Natural killer cell treated with Interleukin-12 subunit alpha and Interleukin-12 subunit beta and Interleukin-15 and Interleukin-18, amount 100 ng/mL, for 72 hours (primary cell): ENCODE data around the gene RIN2. TPM values are rescaled to one million over a fixed set of nuclear protein-coding genes. Genes with fewer than 3 reads are reported as not detected.
"Not testable (repeated sequence)": the region's sequence is repeated elsewhere in the genome, so short reads cannot be mapped to it uniquely, and the experiment has no call there.

ENCODE experiments used
- ATAC-seq, 2 donors: fragments of 150-1000 bp; cut with Tn5 transposase in 1 of 2; sonication (Bioruptor Pico), chemical (Tn5 transposase) in 1 of 2; 2 replicates each; pipeline ENCODE4 v1.10.0; 2021
- DNase-seq: peaks from one replicate; pipeline ENCODE4 v3.0.0; 2022; ENCODE audit warnings: low spot score
- H3K27ac Mint-ChIP-seq, 2 donors: 1 replicate in 1 of 2; 2 replicates in 1 of 2; pipeline ENCODE4 v1.8.0; 2022; ENCODE audit warnings: mixed read lengths in 2 of 2, mild to moderate bottlenecking in 1 of 2, moderate library complexity in 1 of 2
- H3K27me3 Mint-ChIP-seq, 2 donors: 1 replicate in 1 of 2; 2 replicates in 1 of 2; pipeline ENCODE4 v1.8.0; 2022; ENCODE audit warnings: mixed read lengths in 2 of 2
- H3K36me3 Mint-ChIP-seq: one replicate; pipeline ENCODE4 v1.8.0; 2022; ENCODE audit warnings: mixed read lengths
- H3K4me1 Mint-ChIP-seq, 2 donors: 1 replicate in 1 of 2; 2 replicates in 1 of 2; pipeline ENCODE4 v1.8.0; 2022; ENCODE audit warnings: low read depth in 2 of 2, mixed read lengths in 2 of 2, mild to moderate bottlenecking in 1 of 2
- H3K4me3 Mint-ChIP-seq: one replicate; pipeline ENCODE4 v1.8.0; 2022; ENCODE audit warnings: mixed read lengths
- H3K9me3 Mint-ChIP-seq: 2 replicates; pipeline ENCODE4 v1.8.0; 2022; ENCODE audit warnings: mixed read lengths
- total RNA-seq, 2 donors: library from RNA; stranded (reverse); gene quantifications; one replicate each; pipeline ENCODE4 v1.2.3, GENCODE V29; 2022

The RIN2 gene
- total RNA-seq, 2 donors from 2014 or later: not detected

GRCh38 chr20:19745584-19745983 is 12.5 kb upstream of the RIN2 start:
- Mint-ChIP-seq H3K4me1 (peaks cover 7 to 8% of the 10 kb centered on the region in 2 donors), H3K4me3 (no peak overlapping the region), H3K27ac (no peak overlapping the region), H3K36me3 (no peaks in the 10 kb centered on the region), H3K9me3 (peaks cover 8% of the 10 kb centered on the region), H3K27me3 (peaks cover 17 to 42% of the 10 kb centered on the region in 2 donors)
- DNase-seq (no peak), ATAC-seq (no peak)

DNA sequence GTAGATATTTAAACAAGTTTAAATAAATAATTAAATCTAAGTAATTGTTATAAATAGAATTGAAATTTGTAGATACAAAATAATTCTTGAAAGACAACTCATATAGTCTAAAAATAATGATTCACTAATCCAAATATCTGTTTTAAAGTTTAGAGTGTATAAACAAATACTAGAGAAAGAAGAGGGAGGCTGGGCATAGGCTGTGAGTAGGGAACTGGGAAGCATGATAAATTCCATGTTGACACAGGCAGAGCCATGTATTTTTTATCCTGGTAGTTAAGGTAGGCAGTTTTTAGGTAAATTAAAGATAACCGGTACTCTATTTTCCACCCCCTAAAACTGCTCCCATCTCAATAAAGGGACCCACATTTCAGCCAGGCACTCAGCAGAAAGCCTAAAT is 11.7 kb upstream of the RIN2 start:
- DNase-seq (no peak), ATAC-seq (no peak)

DNA sequence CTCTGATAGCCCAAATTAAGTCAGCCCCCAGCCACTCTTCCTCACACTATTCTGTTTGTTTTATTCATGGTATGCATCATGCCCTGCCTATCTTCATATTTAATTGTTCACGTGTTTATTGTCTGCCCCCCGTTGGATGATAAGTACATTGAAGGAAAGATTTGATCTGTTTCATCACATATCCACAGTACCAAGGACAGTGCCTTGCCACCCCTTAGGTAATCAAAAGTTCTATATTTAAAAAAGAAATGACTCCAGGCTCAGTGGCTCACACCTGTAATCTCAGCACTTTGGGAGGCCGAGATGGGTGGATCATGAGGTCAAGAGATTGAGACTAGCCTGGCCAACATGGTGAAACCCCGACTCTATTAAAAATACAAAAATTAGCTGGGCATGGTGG is 10.2 kb upstream of the RIN2 start:
- Mint-ChIP-seq H3K27me3 (peaks cover 21 to 49% of the 10 kb centered on the region in 2 donors), H3K36me3 (no peaks in the 10 kb centered on the region), H3K27ac (no peak overlapping the region), H3K4me3 (no peak overlapping the region), H3K4me1 (peaks cover 7 to 8% of the 10 kb centered on the region in 2 donors), H3K9me3 (peaks cover 8% of the 10 kb centered on the region)
- no peak for DNase-seq
- ATAC-seq: no peak

More for the DNA sequence above, 11.7 kb upstream of the RIN2 start:
- Mint-ChIP-seq H3K4me1 (peaks cover 7 to 8% of the 10 kb centered on the region in 2 donors), H3K27ac (no peak overlapping the region), H3K27me3 (peaks cover 14 to 38% of the 10 kb centered on the region in 2 donors), H3K36me3 (no peaks in the 10 kb centered on the region), H3K4me3 (no peak overlapping the region), H3K9me3 (peaks cover 8% of the 10 kb centered on the region)

DNA sequence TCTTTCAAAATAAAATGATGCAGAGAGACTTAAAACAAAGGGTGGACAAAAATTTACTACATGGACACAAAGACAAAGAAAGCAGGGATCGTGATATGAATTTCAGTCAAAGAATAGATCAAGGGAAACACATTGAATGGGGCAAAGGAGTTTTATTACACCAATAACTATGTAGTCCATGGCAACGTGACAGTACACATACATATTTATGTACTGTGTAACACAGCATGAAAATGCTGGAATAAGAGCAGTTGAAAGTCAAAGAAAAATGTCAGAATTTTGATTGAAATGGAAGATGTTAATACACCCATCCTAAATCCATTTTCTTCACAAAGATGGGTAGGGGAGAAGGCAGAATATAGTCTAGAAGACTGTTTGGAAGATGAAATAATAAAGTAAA is 9.4 kb upstream of the RIN2 start:
- H3K4me1 Mint-ChIP-seq: peaks cover 3% of the 10 kb centered on the region in 2 donors
- H3K36me3 Mint-ChIP-seq: no peaks in the 10 kb centered on the region
- no peak overlapping the region for H3K4me3 Mint-ChIP-seq
- H3K9me3 Mint-ChIP-seq: peaks cover 8% of the 10 kb centered on the region
- ATAC-seq: no peak
- no peak overlapping the region for H3K27ac Mint-ChIP-seq
- no peak for DNase-seq
- peaks cover 26 to 55% of the 10 kb centered on the region in 2 donors for H3K27me3 Mint-ChIP-seq

- no peak overlapping the region for H3K27ac Mint-ChIP-seq
- no peak overlapping the region for H3K4me3 Mint-ChIP-seq
- no peaks in the 10 kb centered on the region for H3K4me1 Mint-ChIP-seq
- H3K9me3 Mint-ChIP-seq: peaks cover 6% of the 10 kb centered on the region
- DNase-seq (no peak), ATAC-seq (no peak)
- H3K36me3 Mint-ChIP-seq: no peaks in the 10 kb centered on the region
- H3K27me3 Mint-ChIP-seq: peaks cover 27 to 48% of the 10 kb centered on the region in 2 donors
These were observed 8.4 kb upstream of the RIN2 start for GRCh38 chr20:19749618-19750071.

DNA sequence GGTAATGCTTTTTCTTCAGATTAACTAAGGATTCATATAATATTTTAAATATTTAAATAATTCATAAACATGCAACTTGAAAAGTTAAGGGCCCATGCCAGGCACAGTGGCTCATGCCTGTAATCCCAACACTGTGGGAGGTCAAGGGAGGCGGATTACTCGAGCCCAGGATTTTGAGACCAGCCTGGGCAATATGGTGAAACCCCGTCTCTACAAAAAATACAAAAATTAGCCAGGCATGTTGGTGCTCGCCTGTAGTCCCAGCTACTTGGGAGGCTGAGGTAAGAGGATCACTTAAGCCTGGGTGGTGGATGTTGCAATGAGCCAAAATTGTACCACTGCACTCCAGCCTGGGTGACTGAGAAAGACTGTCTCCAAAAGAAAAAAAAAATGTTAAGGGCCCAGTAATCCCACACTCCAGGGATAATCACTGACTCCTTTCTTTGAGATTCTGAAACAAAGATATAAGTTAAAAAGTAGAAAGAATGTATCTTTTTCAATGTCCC is 7.9 kb upstream of the RIN2 start:
- no peak for ATAC-seq
- Mint-ChIP-seq H3K4me3 (no peak overlapping the region), H3K27me3 (peaks cover 26 to 45% of the 10 kb centered on the region in 2 donors), H3K27ac (no peak overlapping the region), H3K36me3 (no peaks in the 10 kb centered on the region), H3K4me1 (no peaks in the 10 kb centered on the region), H3K9me3 (peaks cover 5% of the 10 kb centered on the region)
- no peak for DNase-seq

- no peaks in the 10 kb centered on the region for H3K4me1 Mint-ChIP-seq
- DNase-seq (no peak), ATAC-seq (no peak)
- H3K9me3 Mint-ChIP-seq: peaks cover 5% of the 10 kb centered on the region
- H3K4me3 Mint-ChIP-seq: no peak overlapping the region
- H3K27ac Mint-ChIP-seq: no peak overlapping the region
- H3K27me3 Mint-ChIP-seq: peaks cover 29 to 48% of the 10 kb centered on the region in 2 donors
- H3K36me3 Mint-ChIP-seq: no peaks in the 10 kb centered on the region
These were observed 7.0 kb upstream of the RIN2 start for GRCh38 chr20:19750907-19751636.

- H3K27ac Mint-ChIP-seq, DNase-seq, ATAC-seq, H3K36me3 Mint-ChIP-seq, H3K4me3 Mint-ChIP-seq, H3K9me3 Mint-ChIP-seq, H3K4me1 Mint-ChIP-seq: not testable (repeated sequence)
- peaks cover 35 to 44% of the 10 kb centered on the region in 2 donors for H3K27me3 Mint-ChIP-seq
These were observed 3.9 kb upstream of the RIN2 start for GRCh38 chr20:19754201-19754600.

DNA sequence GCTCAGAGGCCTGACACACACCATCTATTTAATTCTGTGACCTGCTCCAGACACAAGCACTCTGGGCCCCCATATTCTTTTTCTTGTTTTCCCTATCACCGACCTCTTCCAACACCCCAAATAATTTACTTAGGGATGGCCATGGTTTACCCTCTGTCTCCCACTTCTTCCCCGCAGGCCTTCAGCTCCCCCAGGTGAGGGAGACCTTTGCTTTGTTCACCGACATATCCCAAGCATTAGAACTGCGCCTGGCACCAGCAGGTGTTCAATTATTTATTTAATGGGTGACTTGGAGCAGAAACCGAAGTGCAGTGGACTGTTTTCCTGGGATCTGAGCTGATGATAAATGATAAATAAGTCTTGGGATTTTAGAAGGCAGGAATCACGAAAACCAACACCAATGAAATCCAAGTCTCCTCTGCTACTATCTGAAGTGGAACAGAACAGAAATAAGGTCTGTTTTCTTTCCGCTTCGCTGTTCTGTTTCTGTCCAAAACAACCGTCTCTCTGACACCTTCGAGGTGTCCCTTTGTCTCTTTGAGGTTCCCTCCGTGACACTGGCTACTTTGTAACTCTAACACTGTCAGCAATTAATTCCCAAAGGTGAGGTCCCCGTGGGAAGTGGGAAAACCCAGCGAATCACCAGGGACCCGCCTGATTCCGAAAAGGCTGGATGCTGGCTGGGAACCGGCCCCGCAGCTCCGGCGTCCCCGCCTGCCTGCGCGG is 1.1 kb upstream of the RIN2 start:
- Mint-ChIP-seq H3K4me1 (no peaks in the 10 kb centered on the region), H3K36me3 (no peaks in the 10 kb centered on the region), H3K9me3 (no peaks in the 10 kb centered on the region), H3K27ac (no peak overlapping the region), H3K4me3 (no peak overlapping the region), H3K27me3 (peaks cover 34 to 47% of the 10 kb centered on the region in 2 donors)
- ATAC-seq (no peak), DNase-seq (no peak)

DNA sequence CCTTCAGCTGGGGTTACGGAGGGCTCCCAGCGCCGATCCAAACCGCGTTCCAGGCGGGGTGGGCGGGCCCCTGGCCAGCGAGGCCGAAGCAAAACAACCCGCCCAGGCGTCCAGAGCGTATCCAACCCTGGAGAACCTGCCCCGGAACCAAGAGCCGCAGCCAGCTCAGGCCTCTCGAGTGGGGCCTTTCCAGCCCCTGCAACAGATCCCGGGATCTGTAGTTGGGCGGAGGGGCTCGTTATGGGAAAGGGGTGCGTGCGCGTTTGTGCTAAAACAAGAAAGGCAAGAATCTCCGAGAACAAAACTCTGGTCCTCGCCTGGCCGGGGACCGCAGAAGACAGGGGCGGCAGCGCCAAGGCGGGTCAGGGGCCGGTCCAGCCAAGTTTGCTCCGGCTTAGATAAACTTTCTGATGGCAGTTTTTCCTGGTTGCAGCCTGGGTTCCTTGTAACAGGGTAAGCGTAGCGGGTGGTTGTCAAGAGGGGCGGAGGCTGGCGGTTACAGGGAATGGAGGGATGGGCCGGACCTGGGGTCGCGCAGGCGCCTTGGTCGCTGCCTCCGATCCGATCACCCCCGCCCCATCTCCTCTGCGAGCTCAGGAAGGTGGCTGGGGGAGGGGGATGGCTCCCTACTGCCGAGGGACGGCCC is 448 bp upstream of the RIN2 start:
- Mint-ChIP-seq H3K9me3 (no peaks in the 10 kb centered on the region), H3K4me1 (no peaks in the 10 kb centered on the region), H3K27me3 (peaks cover 39 to 47% of the 10 kb centered on the region in 2 donors), H3K4me3 (no peak overlapping the region), H3K27ac (no peak overlapping the region), H3K36me3 (no peaks in the 10 kb centered on the region)
- no peak for DNase-seq
- ATAC-seq: peak in 1 of 2 donors; percentile 24

- Mint-ChIP-seq H3K9me3 (no peaks in the 10 kb centered on the region), H3K4me1 (no peaks in the 10 kb centered on the region), H3K27ac (no peak overlapping the region), H3K4me3 (no peak overlapping the region), H3K36me3 (no peaks in the 10 kb centered on the region), H3K27me3 (peaks cover 32 to 37% of the 10 kb centered on the region in 2 donors)
- ATAC-seq (peak; percentile 56 to 60), DNase-seq (no peak)
These were observed 658 bp downstream of the RIN2 start for GRCh38 chr20:19758501-19759331.

DNA sequence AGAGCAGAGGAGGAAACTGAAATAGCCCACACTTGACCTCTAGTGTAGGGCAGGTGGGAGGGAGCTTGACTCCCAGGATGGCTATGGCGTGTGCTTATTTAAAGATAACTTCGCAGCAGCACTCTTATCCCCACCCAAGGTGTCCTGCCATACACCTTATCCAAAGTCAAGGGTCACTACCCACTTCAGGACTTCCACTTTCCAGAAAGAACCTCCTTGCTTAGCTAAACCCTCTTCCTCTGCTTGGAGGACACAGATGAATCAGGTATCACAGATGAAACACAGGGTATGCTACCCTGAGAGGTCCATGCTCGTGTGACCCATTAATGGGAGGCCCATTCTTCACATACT is 2.3 kb downstream of the RIN2 start:
- H3K9me3 Mint-ChIP-seq: no peaks in the 10 kb centered on the region
- no peaks in the 10 kb centered on the region for H3K4me1 Mint-ChIP-seq
- H3K27ac Mint-ChIP-seq: no peak overlapping the region
- no peaks in the 10 kb centered on the region for H3K36me3 Mint-ChIP-seq
- peak; percentile 19 to 25 for ATAC-seq
- H3K4me3 Mint-ChIP-seq: no peak overlapping the region
- peaks cover 29 to 35% of the 10 kb centered on the region in 2 donors for H3K27me3 Mint-ChIP-seq
- no peak for DNase-seq

- ATAC-seq: no peak
- no peaks in the 10 kb centered on the region for H3K36me3 Mint-ChIP-seq
- H3K9me3 Mint-ChIP-seq: no peaks in the 10 kb centered on the region
- H3K4me3 Mint-ChIP-seq: no peak overlapping the region
- H3K4me1 Mint-ChIP-seq: no peaks in the 10 kb centered on the region
- no peak overlapping the region for H3K27ac Mint-ChIP-seq
- no peak for DNase-seq
- H3K27me3 Mint-ChIP-seq: peaks cover 26 to 33% of the 10 kb centered on the region in 2 donors
These were observed 3.3 kb downstream of the RIN2 start for GRCh38 chr20:19761326-19761725.
